Activated naive CD4-positive, alpha-beta T cell treated with anti-CD3 and anti-CD28 coated beads for 36 hours (primary cell): ENCODE measurements around the gene OR2T33. TPM values are rescaled to one million over a fixed set of nuclear protein-coding genes. Genes with fewer than 3 reads are reported as not detected.

ENCODE experiments used
- CTCF ChIA-PET: fragments of 350-600 bp; sonication (Branson Sonifier 250); formaldehyde crosslinking; loops from one replicate; lab custom pipeline; 2021; ENCODE audit warnings: antibody characterized with exemption; lab: Charles Lee
- DNase-seq: peaks from one replicate; pipeline ENCODE4 v3.0.0-alpha.2; 2020
- H3K27ac Mint-ChIP-seq: one replicate; pipeline ENCODE4 v1.8.0; 2021; ENCODE audit warnings: mild to moderate bottlenecking, mixed read lengths
- H3K27me3 Mint-ChIP-seq: one replicate; pipeline ENCODE4 v1.8.0; 2021; ENCODE audit warnings: low read depth, mixed read lengths
- H3K36me3 Mint-ChIP-seq: one replicate; pipeline ENCODE4 v1.8.0; 2021; ENCODE audit warnings: low read depth, mixed read lengths
- H3K4me1 Mint-ChIP-seq: one replicate; pipeline ENCODE4 v1.8.0; 2021; ENCODE audit warnings: low read depth, mixed read lengths
- H3K4me3 Mint-ChIP-seq: one replicate; pipeline ENCODE4 v1.8.0; 2021; ENCODE audit warnings: mild to moderate bottlenecking, moderate library complexity, mixed read lengths
- H3K9me3 Mint-ChIP-seq: one replicate; pipeline ENCODE4 v1.8.0; 2021; ENCODE audit warnings: mixed read lengths
- intact Hi-C: fragments of 100-400 bp; cut with micrococcal nuclease; formaldehyde crosslinking; loops from one replicate; pipeline ENCODE4 v1.15.1; 2023
- total RNA-seq, 2 experiments: library from RNA; stranded (reverse); gene quantifications; one replicate each; pipeline ENCODE4 v1.2.3, GENCODE V29; 2021

OR2T33 gene
- total RNA-seq, 2 experiments from 2014 or later, result not detected

- Mint-ChIP-seq H3K27me3 (peaks cover 13% of the 10 kb centered on the region), H3K36me3 (no peaks in the 10 kb centered on the region), H3K9me3 (no peaks in the 10 kb centered on the region), H3K27ac (no peak within 1 kb of the TSS), H3K4me1 (no peaks in the 10 kb centered on the region), H3K4me3 (no peak within 1 kb of the TSS)
- CTCF ChIA-PET, result no interaction called here
- intact Hi-C loops, result no loop called here
- no peak for DNase-seq
Observed at GRCh38 chr1:248231117-248231516, 46.7 kb downstream of the OR2T33 start, which contains the start of gene OR2M4. Gene OR2M4, plus strand, starts transcription at chr1:248231417. Its CDS starts 7,512 bp downstream, at chr1:248238929.

- CTCF ChIA-PET, result interaction anchor here (0.5 to 1.1 kb wide), 2 partner anchors 11 to 698 kb away, joined by 3 read pairs; no protein-coding TSS in a partner anchor
- Mint-ChIP-seq H3K9me3 (no peaks in the 10 kb centered on the region), H3K36me3 (no peaks in the 10 kb centered on the region), H3K4me3 (no peak overlapping the region), H3K4me1 (no peaks in the 10 kb centered on the region), H3K27ac (no peak overlapping the region), H3K27me3 (peaks cover 11% of the 10 kb centered on the region)
- intact Hi-C loops, result no loop called here
- DNase-seq, result no peak
Observed at GRCh38 chr1:248229360-248229908, 48.3 kb downstream of the OR2T33 start.

- H3K27me3 Mint-ChIP-seq, result peaks cover 13% of the 10 kb centered on the region
- H3K9me3 Mint-ChIP-seq, result no peaks in the 10 kb centered on the region
- no peak overlapping the region for H3K4me3 Mint-ChIP-seq
- intact Hi-C loops, result no loop called here
- no peaks in the 10 kb centered on the region for H3K36me3 Mint-ChIP-seq
- H3K27ac Mint-ChIP-seq, result no peak overlapping the region
- H3K4me1 Mint-ChIP-seq, result no peaks in the 10 kb centered on the region
- CTCF ChIA-PET, result no interaction called here
- DNase-seq, result no peak
Observed at GRCh38 chr1:248225537-248225936, 52.2 kb downstream of the OR2T33 start.

Other genes with a start within 250 kb of the OR2T33 start
- not detected for gene OR2L2, start 247.9 kb downstream of the OR2T33 start, total RNA-seq
- not detected for gene OR2L3, start 231.1 kb downstream of the OR2T33 start, total RNA-seq
- gene OR2L13, start 182.8 kb downstream of the OR2T33 start, total RNA-seq, result not detected
- not detected for gene OR2M5, start 132.8 kb downstream of the OR2T33 start, total RNA-seq
- gene OR2M2, start 103.2 kb downstream of the OR2T33 start, total RNA-seq, result not detected
- gene OR2M3, start 80.7 kb downstream of the OR2T33 start, total RNA-seq, result not detected
- gene OR2M4, start 46.6 kb downstream of the OR2T33 start, total RNA-seq, result not detected
- gene OR2T12, start 25.4 kb upstream of the OR2T33 start, total RNA-seq, result not detected
- gene OR2M7, start 46.6 kb upstream of the OR2T33 start, total RNA-seq, result not detected
- not detected for gene OR14C36, start 70.8 kb upstream of the OR2T33 start, total RNA-seq
- not detected for gene OR2T4, start 83.7 kb upstream of the OR2T33 start, total RNA-seq
- gene OR2T6, start 97.8 kb upstream of the OR2T33 start, total RNA-seq, result not detected
- not detected for gene OR2T1, start 125.1 kb upstream of the OR2T33 start, total RNA-seq
- not detected for gene OR2T2, start 167.7 kb upstream of the OR2T33 start, total RNA-seq
- gene OR2T3, start 195.4 kb upstream of the OR2T33 start, total RNA-seq, result not detected
- not detected for gene OR2T5, start 210.6 kb upstream of the OR2T33 start, total RNA-seq
- gene OR2G6, start 230.1 kb upstream of the OR2T33 start, total RNA-seq, result not detected